Fibroblast of lung (primary cell): ENCODE results near the gene TMEM134. TPM values are rescaled to one million over a fixed set of nuclear protein-coding genes. Genes with fewer than 3 reads are reported as not detected.

Experiments used
- DNase-seq, 2 donors: peaks; one replicate each; pipeline versions ENCODE4 v3.0.0 to v3.0.0-alpha.2; 2010; ENCODE audit warnings: low read depth in 2 of 2
- H2AFZ ChIP-seq: 2 replicates; pipeline ENCODE4 v1.5.1; 2012; ENCODE audit warnings: low read length, control low read depth, inconsistent platforms
- H3K27ac ChIP-seq: 2 replicates; pipeline ENCODE4 v1.5.1; 2011; ENCODE audit warnings: low read length, control low read depth; ENCODE audit not compliant: insufficient read depth
- H3K27me3 ChIP-seq: 2 replicates; pipeline ENCODE4 v1.5.1; 2011; ENCODE audit warnings: mild to moderate bottlenecking, low read length; ENCODE audit not compliant: control insufficient read depth, insufficient read depth
- H3K36me3 ChIP-seq: 2 replicates; pipeline ENCODE4 v1.5.1; 2011; ENCODE audit warnings: low read length; ENCODE audit not compliant: control insufficient read depth, insufficient read depth
- H3K4me1 ChIP-seq: 2 replicates; pipeline ENCODE4 v1.5.1; 2011; ENCODE audit warnings: low read length; ENCODE audit not compliant: control insufficient read depth, insufficient read depth; ENCODE audit errors: extremely low read depth
- H3K4me2 ChIP-seq: 2 replicates; pipeline ENCODE4 v1.5.1; 2011; ENCODE audit warnings: low read length, control low read depth; ENCODE audit not compliant: insufficient read depth; ENCODE audit errors: extremely low read depth
- H3K4me3 ChIP-seq, 4 experiments: fragments of 200-600 bp in 1 of 4; sonication (generic) in 1 of 4; replicated peaks in 1 of 4; 2 replicates each; pipeline ENCODE4 v1.5.1; 2011 to 2016; ENCODE audit warnings: low read length in 4 of 4, low read depth in 3 of 4, mild to moderate bottlenecking in 3 of 4, control low read depth in 2 of 4, inconsistent platforms in 1 of 4, mixed read lengths in 1 of 4; ENCODE audit not compliant: insufficient read depth in 1 of 4; ENCODE audit errors: control extremely low read depth in 1 of 4
- H3K79me2 ChIP-seq: 2 replicates; pipeline ENCODE4 v1.5.1; 2012; ENCODE audit warnings: mild to moderate bottlenecking, low read length, inconsistent platforms; ENCODE audit not compliant: control insufficient read depth, insufficient read depth
- H3K9ac ChIP-seq: 2 replicates; pipeline ENCODE4 v1.5.1; 2011; ENCODE audit warnings: mild to moderate bottlenecking, low read length, control low read depth; ENCODE audit not compliant: insufficient read depth
- H3K9me3 ChIP-seq: 2 replicates; pipeline ENCODE4 v1.5.1; 2012; ENCODE audit warnings: low read depth, low read length; ENCODE audit not compliant: control insufficient read depth, insufficient read depth
- H4K20me1 ChIP-seq: 2 replicates; pipeline ENCODE4 v1.5.1; 2011; ENCODE audit warnings: low read length; ENCODE audit not compliant: control insufficient read depth, insufficient read depth; ENCODE audit errors: extremely low read depth
- CTCF ChIP-seq, 2 donors: IDR thresholded peaks in 1 of 2; conservative IDR thresholded peaks in 1 of 2; 1 replicate in 1 of 2; 2 replicates in 1 of 2; pipeline ENCODE4 v1.5.1; 2011 to 2012; ENCODE audit warnings: low read length in 2 of 2, control low read depth in 1 of 2, inconsistent platforms in 1 of 2, low read depth in 1 of 2, mild to moderate bottlenecking in 1 of 2
- EZH2 ChIP-seq: IDR thresholded peaks from 2 replicates; pipeline ENCODE4 v1.5.1; 2012; ENCODE audit warnings: low read length, control low read depth, mild to moderate bottlenecking; ENCODE audit errors: missing control alignments
- polyA plus RNA-seq, 2 donors: library from polyadenylated mRNA; depleted of rRNA in 1 of 2; stranded (reverse) in 1 of 2; unstranded in 1 of 2; fragments of >200 nt; gene quantifications; 2 replicates each; pipeline ENCODE4 v1.2.1, GENCODE V29; 2011 to 2012; ENCODE audit warnings: missing spikeins in 1 of 2
- total RNA-seq: library from RNA; depleted of rRNA; stranded (reverse); fragments of >200 nt; gene quantifications from 2 replicates; pipeline ENCODE4 v1.2.1, GENCODE V29; 2014

Gene TMEM134
- total and polyA plus RNA-seq, 2 donors (not counting 1 experiment from before 2014, with no cell fraction given), result 11.2 to 22.0 TPM

DNA sequence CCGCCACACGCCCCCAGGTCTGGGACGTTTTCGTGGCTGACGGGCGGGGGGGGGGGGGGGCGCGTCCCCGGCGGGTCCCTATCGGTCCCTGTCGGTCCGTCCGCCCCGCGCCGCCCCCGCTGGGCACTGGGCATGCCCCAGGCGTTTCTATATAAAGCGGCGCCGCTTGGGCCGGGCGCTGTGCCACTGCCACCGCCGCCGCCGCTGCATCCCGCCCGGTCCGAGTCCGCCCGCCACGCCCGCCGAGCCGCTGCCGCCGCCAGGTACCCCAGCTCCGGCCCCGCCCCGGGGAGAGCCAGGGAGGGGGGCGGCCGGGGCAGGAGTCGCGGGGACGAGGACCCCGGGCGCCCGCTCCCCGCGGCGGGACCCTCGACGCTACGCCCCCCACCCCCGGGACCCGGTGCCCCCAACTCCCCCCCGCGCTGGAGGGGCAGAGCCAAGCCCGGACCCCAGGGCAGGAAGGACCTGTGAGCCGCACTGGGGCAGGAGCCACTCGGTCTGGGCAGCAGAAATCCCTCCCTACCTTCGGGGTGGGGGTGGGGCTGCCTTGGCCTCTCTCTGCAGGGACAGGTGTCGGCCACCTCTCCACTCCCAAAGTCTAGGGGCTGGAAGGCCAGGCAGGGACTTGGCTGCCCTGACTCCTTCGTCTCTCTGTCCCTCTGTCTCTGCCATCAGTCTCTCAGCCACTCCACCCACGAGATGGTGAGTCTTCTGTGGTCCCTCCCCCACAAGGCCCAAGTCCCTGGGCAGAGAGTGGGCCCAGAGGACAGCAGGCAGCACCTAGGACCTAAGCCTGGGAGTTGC lies 53.3 kb downstream of the TMEM134 start, which contains the start of gene CARNS1:
Gene CARNS1, plus strand, starts transcription at position 178 of the 804 bp plus-strand sequence. Its CDS starts 522 bp downstream, at position 700.
- DNase-seq, result no peak

GRCh38 chr11:67413266-67413849 lies 55.7 kb downstream of the TMEM134 start:
- Histone ChIP-seq H3K9me3 (no peaks in the 10 kb centered on the region), H3K27ac (no peak overlapping the region), H3K4me1 (no peaks in the 10 kb centered on the region), H3K4me2 (no peak overlapping the region), H2AFZ (no peak overlapping the region), H3K36me3 (no peaks in the 10 kb centered on the region), H3K79me2 (no peaks in the 10 kb centered on the region), H3K9ac (no peak overlapping the region), H3K4me3 (no peak overlapping the region), H3K27me3 (peaks cover 33% of the 10 kb centered on the region), H4K20me1 (no peaks in the 10 kb centered on the region)
- no peak for DNase-seq
- TF ChIP-seq CTCF (conservative IDR thresholded peaks at IDR 0.05 in 1 of 2, IDR thresholded peaks at IDR 0.05 in 1 of 2; ENCODE audit: low read depth in 1 of 2, low read length in 2 of 2) (no peak), EZH2 (no peak)

More for the DNA sequence above, 53.3 kb downstream of the TMEM134 start, which contains the start of gene CARNS1:
- H3K79me2 ChIP-seq, result no peaks in the 10 kb centered on the region
- H3K4me2 ChIP-seq, result no peak within 1 kb of the TSS
- H3K9me3 ChIP-seq, result no peaks in the 10 kb centered on the region
- H3K9ac ChIP-seq, result no peak within 1 kb of the TSS
- H3K4me1 ChIP-seq, result peaks cover 5% of the 10 kb centered on the region
- H2AFZ ChIP-seq, result no peak within 1 kb of the TSS
- H3K27ac ChIP-seq, result no peak within 1 kb of the TSS
- no peaks in the 10 kb centered on the region for H3K36me3 ChIP-seq
- no peaks in the 10 kb centered on the region for H4K20me1 ChIP-seq
- H3K27me3 ChIP-seq, result peaks cover 22% of the 10 kb centered on the region
- TF ChIP-seq EZH2 (peak; percentile 75), CTCF (conservative IDR thresholded peaks at IDR 0.05 in 1 of 2, IDR thresholded peaks at IDR 0.05 in 1 of 2; ENCODE audit: low read depth in 1 of 2, low read length in 2 of 2) (no peak)
- H3K4me3 ChIP-seq, result no peak within 1 kb of the TSS

GRCh38 chr11:67412495-67413179 lies 56.4 kb downstream of the TMEM134 start:
- Histone ChIP-seq H3K4me1 (no peaks in the 10 kb centered on the region), H2AFZ (no peak overlapping the region), H3K27ac (no peak overlapping the region), H3K4me2 (no peak overlapping the region), H3K36me3 (no peaks in the 10 kb centered on the region), H3K27me3 (peaks cover 33% of the 10 kb centered on the region), H3K79me2 (no peaks in the 10 kb centered on the region), H3K4me3 (no peak overlapping the region), H3K9ac (no peak overlapping the region), H4K20me1 (no peaks in the 10 kb centered on the region), H3K9me3 (no peaks in the 10 kb centered on the region)
- DNase-seq, result no peak
- TF ChIP-seq EZH2 (no peak), CTCF (conservative IDR thresholded peaks at IDR 0.05 in 1 of 2, IDR thresholded peaks at IDR 0.05 in 1 of 2; ENCODE audit: low read depth in 1 of 2, low read length in 2 of 2) (no peak)
